Mesenchymal stem cell (in vitro differentiated cells and primary cell): ENCODE measurements around the gene KDELR1.

Experiments
- DNase-seq: peaks from one replicate; pipeline ENCODE4 v3.0.0-alpha.2; 2013
- H2AFZ ChIP-seq: one replicate; pipeline ENCODE4 v1.6.1; 2013; ENCODE audit warnings: low read depth, mild to moderate bottlenecking, control low read depth, inconsistent platforms, low read length, moderate library complexity
- H2AK5ac ChIP-seq: 2 replicates; pipeline ENCODE4 v1.6.1; 2013; ENCODE audit warnings: low read length, moderate library complexity, mild to moderate bottlenecking, inconsistent platforms; ENCODE audit not compliant: severe bottlenecking
- H2BK120ac ChIP-seq: one replicate; pipeline ENCODE4 v1.6.1; 2013; ENCODE audit warnings: low read depth, mild to moderate bottlenecking, inconsistent platforms, low read length, moderate library complexity
- H2BK12ac ChIP-seq, 2 experiments: one replicate each; pipeline ENCODE4 v1.6.1; 2013; ENCODE audit warnings: inconsistent platforms in 2 of 2, low read length in 2 of 2, mild to moderate bottlenecking in 2 of 2, moderate library complexity in 2 of 2, control low read depth in 1 of 2
- H2BK15ac ChIP-seq: one replicate; pipeline ENCODE4 v1.6.1; 2013; ENCODE audit warnings: mild to moderate bottlenecking, low read depth, inconsistent platforms; ENCODE audit not compliant: poor library complexity, severe bottlenecking
- H2BK5ac ChIP-seq: 2 replicates; pipeline ENCODE4 v1.6.1; 2013; ENCODE audit warnings: low read depth, mild to moderate bottlenecking, low read length, control low read depth, inconsistent platforms; ENCODE audit not compliant: poor library complexity, severe bottlenecking
- H3K14ac ChIP-seq, 2 experiments: one replicate each; pipeline ENCODE4 v1.6.1; 2013; ENCODE audit warnings: inconsistent platforms in 2 of 2, low read length in 2 of 2, control low read depth in 1 of 2, mild to moderate bottlenecking in 1 of 2, moderate library complexity in 1 of 2
- H3K18ac ChIP-seq, 2 experiments: one replicate each; pipeline ENCODE4 v1.6.1; 2013; ENCODE audit warnings: inconsistent platforms in 2 of 2, low read length in 2 of 2, control low read depth in 1 of 2, low read depth in 1 of 2, mild to moderate bottlenecking in 1 of 2
- H3K23ac ChIP-seq, 2 experiments: one replicate each; pipeline ENCODE4 v1.6.1; 2013; ENCODE audit warnings: inconsistent platforms in 2 of 2, low read length in 2 of 2, mild to moderate bottlenecking in 2 of 2, moderate library complexity in 2 of 2, control low read depth in 1 of 2
- H3K27ac ChIP-seq: 2 replicates; pipeline ENCODE4 v1.5.1; 2013; ENCODE audit warnings: mild to moderate bottlenecking, moderate library complexity, low read length, control low read depth, inconsistent platforms; ENCODE audit not compliant: poor library complexity, severe bottlenecking
- H3K27me3 ChIP-seq, 2 experiments: 2 replicates each; pipeline versions ENCODE4 v1.6.1 to v1.7.0; 2013; ENCODE audit warnings: low read length in 2 of 2, mild to moderate bottlenecking in 2 of 2, moderate library complexity in 2 of 2, control low read depth in 1 of 2, inconsistent platforms in 1 of 2; ENCODE audit not compliant: control insufficient read depth in 1 of 2, insufficient read depth in 1 of 2
- H3K36me3 ChIP-seq, 2 experiments: 2 replicates each; pipeline versions ENCODE4 v1.6.1 to v1.7.0; 2013; ENCODE audit warnings: low read length in 2 of 2, control low read depth in 1 of 2, inconsistent platforms in 1 of 2, low read depth in 1 of 2, mild to moderate bottlenecking in 1 of 2; ENCODE audit not compliant: insufficient read depth in 2 of 2, control insufficient read depth in 1 of 2
- H3K4ac ChIP-seq, 2 experiments: one replicate each; pipeline ENCODE4 v1.6.1; 2013; ENCODE audit warnings: inconsistent platforms in 2 of 2, low read length in 2 of 2, mild to moderate bottlenecking in 2 of 2, moderate library complexity in 2 of 2, control low read depth in 1 of 2, low read depth in 1 of 2
- H3K4me1 ChIP-seq: 2 replicates; pipeline ENCODE4 v1.6.1; 2013; ENCODE audit warnings: low read depth, low read length, control low read depth; ENCODE audit not compliant: control insufficient read depth, insufficient read depth
- H3K4me2 ChIP-seq: 2 replicates; pipeline ENCODE4 v1.6.1; 2013; ENCODE audit warnings: low read length, mild to moderate bottlenecking, inconsistent platforms; ENCODE audit not compliant: poor library complexity, severe bottlenecking
- H3K4me3 ChIP-seq, 2 experiments: 2 replicates each; pipeline versions ENCODE4 v1.5.1 to v1.7.0; 2013; ENCODE audit warnings: low read length in 2 of 2, mild to moderate bottlenecking in 2 of 2, control low read depth in 1 of 2, low read depth in 1 of 2; ENCODE audit not compliant: insufficient read depth in 1 of 2
- H3K79me1 ChIP-seq: replicated peaks from 2 replicates; pipeline ENCODE4 v1.6.1; 2013; ENCODE audit warnings: mild to moderate bottlenecking, control low read depth, low read length, inconsistent platforms; ENCODE audit not compliant: poor library complexity, severe bottlenecking
- H3K9ac ChIP-seq: 2 replicates; pipeline ENCODE4 v1.7.0; 2013; ENCODE audit warnings: mild to moderate bottlenecking, low read length, moderate library complexity
- H3K9me3 ChIP-seq: 2 replicates; pipeline ENCODE4 v1.7.0; 2013; ENCODE audit warnings: mild to moderate bottlenecking, low read length; ENCODE audit not compliant: control insufficient read depth
- H4K8ac ChIP-seq: one replicate; pipeline ENCODE4 v1.6.1; 2013; ENCODE audit warnings: inconsistent platforms, mild to moderate bottlenecking, low read length, moderate library complexity
- H4K91ac ChIP-seq: one replicate; pipeline ENCODE4 v1.6.1; 2013; ENCODE audit warnings: mild to moderate bottlenecking, low read length, inconsistent platforms
- WGBS: methylation state at CpG from one replicate; pipeline ENCODE4 v1.1.7; 2013; ENCODE audit warnings: mixed read lengths; 5-methylcytosine and 5-hydroxymethylcytosine counted together

Gene KDELR1

GRCh38 chr19:48385461-48386087, 5.8 kb downstream of the KDELR1 start:
- Histone ChIP-seq H3K4me3 (no peak overlapping the region), H3K9ac (peak overlapping the region; percentile 29), H4K91ac (no peak overlapping the region), H3K14ac (no peak overlapping the region), H3K27ac (no peak overlapping the region), H3K4me2 (no peak overlapping the region), H2BK5ac (no peak overlapping the region), H2BK15ac (no peak overlapping the region), H4K8ac (no peak overlapping the region), H2AFZ (no peak overlapping the region), H3K79me1 (peaks cover 35% of the 10 kb centered on the region), H3K4ac (no peak overlapping the region), H3K36me3 (peaks cover 75 to 85% of the 10 kb centered on the region in 2 experiments), H2BK120ac (no peak overlapping the region), H3K18ac (no peak overlapping the region), H2BK12ac (no peak overlapping the region), H3K23ac (no peak overlapping the region), H3K9me3 (no peaks in the 10 kb centered on the region), H3K4me1 (peaks cover 5% of the 10 kb centered on the region), H3K27me3 (no peaks in the 10 kb centered on the region), H2AK5ac (no peak overlapping the region)
- 95% methylated on average over 7 of the region's 7 CpGs for WGBS
- no peak for DNase-seq

GRCh38 chr19:48382286-48382685, 9.1 kb downstream of the KDELR1 start:
- no peak overlapping the region for H3K4ac ChIP-seq
- H2BK5ac ChIP-seq = no peak overlapping the region
- H2BK15ac ChIP-seq = no peak overlapping the region
- H3K4me1 ChIP-seq = no peaks in the 10 kb centered on the region
- H2AFZ ChIP-seq = no peak overlapping the region
- no peak for DNase-seq
- no peak overlapping the region for H4K8ac ChIP-seq
- H3K27me3 ChIP-seq = no peaks in the 10 kb centered on the region
- H3K18ac ChIP-seq = no peak overlapping the region
- H3K36me3 ChIP-seq = peaks cover 63 to 67% of the 10 kb centered on the region in 2 experiments
- H3K79me1 ChIP-seq = peaks cover 32% of the 10 kb centered on the region
- H3K14ac ChIP-seq = no peak overlapping the region
- WGBS = 98% methylated on average over 8 of the region's 8 CpGs
- H3K23ac ChIP-seq = no peak overlapping the region
- no peaks in the 10 kb centered on the region for H3K9me3 ChIP-seq
- no peak overlapping the region for H3K4me2 ChIP-seq
- H4K91ac ChIP-seq = no peak overlapping the region
- H3K27ac ChIP-seq = no peak overlapping the region
- no peak overlapping the region for H2AK5ac ChIP-seq
- no peak overlapping the region for H3K9ac ChIP-seq
- no peak overlapping the region for H2BK12ac ChIP-seq
- no peak overlapping the region for H3K4me3 ChIP-seq
- no peak overlapping the region for H2BK120ac ChIP-seq

- no peak overlapping the region for H2BK5ac ChIP-seq
- no peak overlapping the region for H3K4me3 ChIP-seq
- WGBS = 100% methylated on average over 8 of the region's 11 CpGs
- no peak overlapping the region for H2AFZ ChIP-seq
- no peak overlapping the region for H3K9ac ChIP-seq
- H3K27me3 ChIP-seq = no peaks in the 10 kb centered on the region
- no peak overlapping the region for H3K14ac ChIP-seq
- H3K27ac ChIP-seq = no peak overlapping the region
- peaks cover 25% of the 10 kb centered on the region for H3K79me1 ChIP-seq
- H4K8ac ChIP-seq = no peak overlapping the region
- no peak overlapping the region for H2AK5ac ChIP-seq
- H4K91ac ChIP-seq = no peak overlapping the region
- no peak overlapping the region for H2BK12ac ChIP-seq
- no peak overlapping the region for H3K23ac ChIP-seq
- H3K36me3 ChIP-seq = peaks cover 54 to 58% of the 10 kb centered on the region in 2 experiments
- H3K4me1 ChIP-seq = no peaks in the 10 kb centered on the region
- no peak for DNase-seq
- H3K9me3 ChIP-seq = no peaks in the 10 kb centered on the region
- no peak overlapping the region for H3K4ac ChIP-seq
- H2BK120ac ChIP-seq = no peak overlapping the region
- H3K4me2 ChIP-seq = no peak overlapping the region
- H3K18ac ChIP-seq = no peak overlapping the region
- H2BK15ac ChIP-seq = no peak overlapping the region
Measured at GRCh38 chr19:48381178-48381950, 10.0 kb downstream of the KDELR1 start.

- Histone ChIP-seq H3K4me3 (no peak overlapping the region), H2AFZ (no peak overlapping the region), H3K27me3 (no peaks in the 10 kb centered on the region), H3K27ac (no peak overlapping the region), H3K9ac (no peak overlapping the region), H3K23ac (no peak overlapping the region), H2BK120ac (no peak overlapping the region), H3K36me3 (peaks cover 31 to 35% of the 10 kb centered on the region in 2 experiments), H3K4me2 (no peak overlapping the region), H4K8ac (no peak overlapping the region), H3K9me3 (no peaks in the 10 kb centered on the region), H2BK5ac (no peak overlapping the region), H2BK15ac (no peak overlapping the region), H4K91ac (no peak overlapping the region), H3K18ac (no peak overlapping the region), H2AK5ac (no peak overlapping the region), H3K4ac (no peak overlapping the region), H3K79me1 (peaks cover 12% of the 10 kb centered on the region), H3K14ac (no peak overlapping the region), H3K4me1 (no peaks in the 10 kb centered on the region), H2BK12ac (no peak overlapping the region)
- no peak for DNase-seq
- 96% methylated on average over 4 of the region's 5 CpGs for WGBS
Measured at GRCh38 chr19:48379058-48379457, 12.3 kb downstream of the KDELR1 start.
